ENCODE data around the gene ZNF784.

The ZNF784 gene

DNA sequence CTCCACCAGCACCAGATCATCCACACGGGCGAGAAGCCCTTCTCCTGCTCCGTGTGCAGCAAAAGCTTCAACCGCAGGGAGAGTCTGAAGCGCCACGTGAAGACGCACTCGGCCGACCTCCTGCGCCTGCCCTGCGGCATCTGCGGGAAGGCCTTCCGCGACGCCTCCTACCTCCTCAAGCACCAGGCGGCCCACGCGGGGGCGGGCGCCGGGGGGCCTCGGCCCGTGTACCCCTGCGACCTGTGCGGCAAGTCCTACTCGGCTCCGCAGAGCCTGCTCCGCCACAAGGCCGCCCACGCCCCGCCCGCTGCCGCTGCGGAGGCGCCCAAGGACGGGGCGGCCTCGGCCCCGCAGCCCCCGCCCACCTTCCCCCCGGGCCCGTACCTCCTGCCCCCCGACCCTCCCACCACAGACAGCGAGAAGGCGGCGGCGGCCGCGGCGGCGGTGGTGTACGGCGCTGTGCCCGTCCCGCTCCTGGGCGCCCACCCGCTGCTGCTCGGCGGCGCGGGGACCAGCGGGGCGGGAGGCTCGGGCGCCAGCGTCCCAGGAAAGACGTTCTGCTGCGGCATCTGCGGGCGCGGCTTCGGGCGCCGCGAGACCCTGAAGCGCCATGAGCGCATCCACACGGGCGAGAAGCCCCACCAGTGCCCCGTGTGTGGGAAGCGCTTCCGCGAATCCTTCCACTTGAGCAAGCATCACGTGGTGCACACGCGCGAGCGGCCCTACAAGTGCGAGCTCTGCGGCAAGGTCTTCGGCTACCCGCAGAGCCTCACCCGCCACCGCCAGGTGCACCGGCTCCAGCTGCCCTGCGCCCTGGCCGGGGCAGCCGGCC lies 9.4 kb downstream of the ZNF784 start:
- Histone ChIP-seq H3K9ac (ENCODE audit: low read depth, low read length) (no peak overlapping the region), H3K36me3 (ENCODE audit: insufficient read depth, low read length) (peaks cover 35% of the 10 kb centered on the region), H3K4me1 (ENCODE audit: control insufficient read depth, insufficient read depth, low read length) (peaks cover 7% of the 10 kb centered on the region), H3K27me3 (ENCODE audit: control insufficient read depth, insufficient read depth, low read length) (no peaks in the 10 kb centered on the region), H3K4me3 (ENCODE audit: low read length) (no peak overlapping the region), H3K4me2 (ENCODE audit: low read length) (no peak overlapping the region), H3K9me3 (replicated peaks; ENCODE audit: low read length) (no peaks in the 10 kb centered on the region)

GRCh38 chr19:55613930-55614710 lies 10.2 kb downstream of the ZNF784 start:
- Histone ChIP-seq H3K4me2 (ENCODE audit: low read length) (no peak overlapping the region), H3K4me1 (ENCODE audit: control insufficient read depth, insufficient read depth, low read length) (peaks cover 7% of the 10 kb centered on the region), H3K27me3 (ENCODE audit: control insufficient read depth, insufficient read depth, low read length) (no peaks in the 10 kb centered on the region), H3K36me3 (ENCODE audit: insufficient read depth, low read length) (peaks cover 43% of the 10 kb centered on the region), H3K9ac (ENCODE audit: low read depth, low read length) (no peak overlapping the region), H3K9me3 (replicated peaks; ENCODE audit: low read length) (no peaks in the 10 kb centered on the region), H3K4me3 (ENCODE audit: low read length) (no peak overlapping the region)

DNA sequence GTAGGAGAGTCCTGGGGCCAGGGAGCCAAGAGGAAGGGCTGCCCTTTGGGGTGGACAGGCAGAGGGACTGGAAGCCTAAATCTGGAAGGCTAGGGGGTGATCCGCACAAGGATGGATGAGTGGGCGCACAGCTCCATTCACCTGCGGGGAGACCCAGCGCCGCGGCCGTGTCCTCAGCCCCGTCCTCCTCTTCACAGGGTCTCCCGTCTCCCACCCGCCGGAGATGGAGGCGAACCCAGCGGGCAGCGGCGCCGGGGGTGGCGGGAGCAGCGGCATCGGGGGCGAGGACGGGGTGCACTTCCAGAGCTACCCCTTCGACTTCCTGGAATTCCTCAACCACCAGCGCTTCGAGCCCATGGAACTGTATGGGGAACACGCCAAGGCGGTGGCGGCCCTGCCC lies 11.0 kb downstream of the ZNF784 start:
- no peaks in the 10 kb centered on the region for H3K27me3 ChIP-seq (ENCODE audit: control insufficient read depth, insufficient read depth, low read length)
- no peak overlapping the region for H3K9ac ChIP-seq (ENCODE audit: low read depth, low read length)
- H3K36me3 ChIP-seq (ENCODE audit: insufficient read depth, low read length), result peaks cover 44% of the 10 kb centered on the region
- no peaks in the 10 kb centered on the region for H3K9me3 ChIP-seq (replicated peaks; ENCODE audit: low read length)
- no peak overlapping the region for H3K4me3 ChIP-seq (ENCODE audit: low read length)
- H3K4me1 ChIP-seq (ENCODE audit: control insufficient read depth, insufficient read depth, low read length), result peaks cover 7% of the 10 kb centered on the region
- no peak overlapping the region for H3K4me2 ChIP-seq (ENCODE audit: low read length)

GRCh38 chr19:55611983-55612645 lies 12.3 kb downstream of the ZNF784 start:
- no peaks in the 10 kb centered on the region for H3K9me3 ChIP-seq (replicated peaks; ENCODE audit: low read length)
- H3K4me1 ChIP-seq (ENCODE audit: control insufficient read depth, insufficient read depth, low read length), result peaks cover 7% of the 10 kb centered on the region
- no peak overlapping the region for H3K4me3 ChIP-seq (ENCODE audit: low read length)
- H3K27me3 ChIP-seq (ENCODE audit: control insufficient read depth, insufficient read depth, low read length), result no peaks in the 10 kb centered on the region
- peaks cover 38% of the 10 kb centered on the region for H3K36me3 ChIP-seq (ENCODE audit: insufficient read depth, low read length)
- no peak overlapping the region for H3K4me2 ChIP-seq (ENCODE audit: low read length)
- no peak overlapping the region for H3K9ac ChIP-seq (ENCODE audit: low read depth, low read length)

DNA sequence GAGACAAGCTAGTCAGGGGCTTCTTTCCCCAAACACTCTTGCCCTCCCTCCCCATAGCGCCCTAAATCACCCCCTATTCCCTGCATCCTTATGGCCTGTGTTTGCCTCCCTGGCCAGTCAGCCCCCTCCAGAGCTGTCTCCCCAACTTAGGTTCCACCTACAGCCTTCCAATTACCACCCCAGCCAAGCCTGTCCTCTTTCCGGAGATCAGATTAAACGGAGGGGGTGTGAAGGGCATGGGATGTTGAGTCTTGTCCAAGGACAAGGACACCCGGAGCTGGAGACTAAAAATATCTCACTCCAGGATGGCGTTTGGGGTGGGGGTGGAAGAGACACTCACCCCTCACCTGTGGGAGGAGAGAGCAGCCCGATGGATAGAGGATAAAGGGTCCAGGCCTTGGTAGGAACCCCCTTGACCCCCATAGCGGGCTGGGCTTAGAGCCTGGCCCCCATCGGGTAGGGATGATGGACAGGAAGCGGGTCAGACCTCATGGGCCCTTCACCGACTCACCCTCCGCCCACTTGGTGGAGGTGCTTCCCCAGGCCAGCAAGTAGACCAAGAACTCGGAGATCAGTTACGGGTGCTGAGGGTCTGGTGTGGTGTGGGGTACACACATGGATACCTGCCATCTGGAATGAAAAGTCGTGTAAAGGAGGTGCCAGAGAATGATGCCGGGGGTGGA lies 12.9 kb downstream of the ZNF784 start:
- Histone ChIP-seq H3K4me2 (ENCODE audit: low read length) (no peak overlapping the region), H3K9me3 (replicated peaks; ENCODE audit: low read length) (no peaks in the 10 kb centered on the region), H3K27me3 (ENCODE audit: control insufficient read depth, insufficient read depth, low read length) (no peaks in the 10 kb centered on the region), H3K9ac (ENCODE audit: low read depth, low read length) (no peak overlapping the region), H3K36me3 (ENCODE audit: insufficient read depth, low read length) (peaks cover 33% of the 10 kb centered on the region), H3K4me3 (ENCODE audit: low read length) (no peak overlapping the region), H3K4me1 (ENCODE audit: control insufficient read depth, insufficient read depth, low read length) (peaks cover 14% of the 10 kb centered on the region)

- peaks cover 21% of the 10 kb centered on the region for H3K4me1 ChIP-seq (ENCODE audit: control insufficient read depth, insufficient read depth, low read length)
- H3K9me3 ChIP-seq (replicated peaks; ENCODE audit: low read length), result no peaks in the 10 kb centered on the region
- peaks cover 22% of the 10 kb centered on the region for H3K36me3 ChIP-seq (ENCODE audit: insufficient read depth, low read length)
- no peak overlapping the region for H3K4me2 ChIP-seq (ENCODE audit: low read length)
- no peaks in the 10 kb centered on the region for H3K27me3 ChIP-seq (ENCODE audit: control insufficient read depth, insufficient read depth, low read length)
- H3K4me3 ChIP-seq (ENCODE audit: low read length), result no peak overlapping the region
- no peak overlapping the region for H3K9ac ChIP-seq (ENCODE audit: low read depth, low read length)
These were observed 15.0 kb downstream of the ZNF784 start for GRCh38 chr19:55609326-55609725.

- Histone ChIP-seq H3K9ac (ENCODE audit: low read depth, low read length) (peak overlapping the region; percentile 98), H3K4me3 (ENCODE audit: low read length) (peak overlapping the region; percentile 90), H3K4me2 (ENCODE audit: low read length) (peak overlapping the region; percentile 97), H3K9me3 (replicated peaks; ENCODE audit: low read length) (no peaks in the 10 kb centered on the region), H3K27me3 (ENCODE audit: control insufficient read depth, insufficient read depth, low read length) (no peaks in the 10 kb centered on the region), H3K36me3 (ENCODE audit: insufficient read depth, low read length) (peaks cover 19% of the 10 kb centered on the region), H3K4me1 (ENCODE audit: control insufficient read depth, insufficient read depth, low read length) (peaks cover 22% of the 10 kb centered on the region)
These were observed 17.5 kb downstream of the ZNF784 start for GRCh38 chr19:55606817-55607216.

GRCh38 chr19:55606471-55606787 lies 17.9 kb downstream of the ZNF784 start:
- H3K27me3 ChIP-seq (ENCODE audit: control insufficient read depth, insufficient read depth, low read length), result no peaks in the 10 kb centered on the region
- no peaks in the 10 kb centered on the region for H3K9me3 ChIP-seq (replicated peaks; ENCODE audit: low read length)
- H3K4me1 ChIP-seq (ENCODE audit: control insufficient read depth, insufficient read depth, low read length), result peaks cover 20% of the 10 kb centered on the region
- H3K36me3 ChIP-seq (ENCODE audit: insufficient read depth, low read length), result peaks cover 16% of the 10 kb centered on the region
- H3K9ac ChIP-seq (ENCODE audit: low read depth, low read length), result peak overlapping the region; percentile 98
- peak overlapping the region; percentile 90 for H3K4me3 ChIP-seq (ENCODE audit: low read length)
- H3K4me2 ChIP-seq (ENCODE audit: low read length), result peak overlapping the region; percentile 97

DNA sequence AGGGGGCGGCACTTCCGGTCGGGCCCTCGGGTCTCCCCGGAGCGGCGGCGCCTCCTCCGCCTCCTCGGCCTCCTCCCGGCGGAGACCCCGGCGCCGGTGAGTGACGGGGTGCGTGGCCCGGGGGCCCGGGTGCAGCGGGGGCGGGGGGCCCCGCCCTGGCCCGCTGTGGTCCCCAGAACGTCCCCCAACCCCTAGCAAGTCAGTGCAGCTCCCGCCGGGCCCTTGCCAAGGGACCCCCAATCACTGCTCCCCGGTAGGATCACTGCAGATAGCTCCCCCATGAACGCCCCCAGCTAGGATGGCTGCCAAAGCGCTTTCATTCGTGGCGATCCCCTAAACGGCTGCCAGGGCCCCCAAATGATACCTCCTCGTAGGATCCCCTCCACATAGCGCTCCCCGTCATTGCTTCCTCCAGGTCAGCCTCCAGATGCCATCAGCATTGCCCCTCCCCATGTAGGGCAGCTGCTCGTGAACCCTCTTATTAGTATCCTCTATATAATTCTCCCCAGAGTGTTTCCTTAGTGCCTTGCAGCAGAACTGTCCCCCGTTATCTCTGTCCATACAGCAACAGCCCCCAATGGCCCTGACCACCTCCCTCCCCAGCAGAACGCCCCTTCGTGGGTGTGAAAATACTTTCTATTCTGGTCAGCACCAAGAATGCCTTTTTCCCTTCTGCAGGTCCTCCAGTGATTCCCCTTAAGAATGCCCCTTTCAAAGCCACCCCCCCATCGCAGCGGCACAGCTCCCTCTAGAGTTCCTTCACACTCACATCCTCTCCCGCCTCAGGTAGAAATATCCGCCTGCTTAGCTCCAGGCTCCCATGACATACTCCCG lies 18.5 kb downstream of the ZNF784 start, which contains the start of gene ZNF865:
Gene ZNF865, plus strand, starts transcription at position 11 of the 834 bp plus-strand sequence. CDS start 7,972 bp downstream, outside the sequence.
- Histone ChIP-seq H3K9ac (ENCODE audit: low read depth, low read length) (peak within 1 kb of the TSS; percentile 98), H3K36me3 (ENCODE audit: insufficient read depth, low read length) (peaks cover 16% of the 10 kb centered on the region), H3K27me3 (ENCODE audit: control insufficient read depth, insufficient read depth, low read length) (no peaks in the 10 kb centered on the region), H3K4me1 (ENCODE audit: control insufficient read depth, insufficient read depth, low read length) (peaks cover 22% of the 10 kb centered on the region), H3K4me3 (ENCODE audit: low read length) (peak within 1 kb of the TSS; percentile 90), H3K4me2 (ENCODE audit: low read length) (peak within 1 kb of the TSS; percentile 97), H3K9me3 (replicated peaks; ENCODE audit: low read length) (no peaks in the 10 kb centered on the region)

GRCh38 chr19:55605207-55605636 lies 19.1 kb downstream of the ZNF784 start:
- Histone ChIP-seq H3K4me1 (ENCODE audit: control insufficient read depth, insufficient read depth, low read length) (peaks cover 24% of the 10 kb centered on the region), H3K27me3 (ENCODE audit: control insufficient read depth, insufficient read depth, low read length) (no peaks in the 10 kb centered on the region), H3K9me3 (replicated peaks; ENCODE audit: low read length) (no peaks in the 10 kb centered on the region), H3K4me2 (ENCODE audit: low read length) (peak overlapping the region; percentile 97), H3K36me3 (ENCODE audit: insufficient read depth, low read length) (peaks cover 12% of the 10 kb centered on the region), H3K4me3 (ENCODE audit: low read length) (peak overlapping the region; percentile 90), H3K9ac (ENCODE audit: low read depth, low read length) (peak overlapping the region; percentile 98)

Measured in skeletal muscle satellite cell (primary cell).